GM06990 (cell line): Measurements from ENCODE around the gene LIPA.

Experiments
- DNase-seq: peaks from one replicate; pipeline ENCODE4 v3.0.0-alpha.2; 2011; ENCODE audit not compliant: insufficient read length; ENCODE audit errors: extremely low read depth
- H3K27me3 ChIP-seq: replicated peaks from 2 replicates; pipeline ENCODE4 v1.6.0; 2011; ENCODE audit warnings: low read length; ENCODE audit not compliant: control insufficient read depth, insufficient read depth
- H3K36me3 ChIP-seq: 2 replicates; pipeline ENCODE4 v1.5.1; 2011; ENCODE audit warnings: low read length; ENCODE audit not compliant: control insufficient read depth, insufficient read depth
- H3K4me3 ChIP-seq: replicated peaks from 2 replicates; pipeline ENCODE4 v1.5.1; 2011; ENCODE audit warnings: low read depth, mild to moderate bottlenecking, control low read depth, low read length
- CTCF ChIP-seq: IDR thresholded peaks from 2 replicates; pipeline ENCODE4 v1.5.1; 2011; ENCODE audit warnings: low read length, control low read depth, mild to moderate bottlenecking, inconsistent platforms; ENCODE audit not compliant: insufficient read depth, poor library complexity, severe bottlenecking

LIPA gene

DNA sequence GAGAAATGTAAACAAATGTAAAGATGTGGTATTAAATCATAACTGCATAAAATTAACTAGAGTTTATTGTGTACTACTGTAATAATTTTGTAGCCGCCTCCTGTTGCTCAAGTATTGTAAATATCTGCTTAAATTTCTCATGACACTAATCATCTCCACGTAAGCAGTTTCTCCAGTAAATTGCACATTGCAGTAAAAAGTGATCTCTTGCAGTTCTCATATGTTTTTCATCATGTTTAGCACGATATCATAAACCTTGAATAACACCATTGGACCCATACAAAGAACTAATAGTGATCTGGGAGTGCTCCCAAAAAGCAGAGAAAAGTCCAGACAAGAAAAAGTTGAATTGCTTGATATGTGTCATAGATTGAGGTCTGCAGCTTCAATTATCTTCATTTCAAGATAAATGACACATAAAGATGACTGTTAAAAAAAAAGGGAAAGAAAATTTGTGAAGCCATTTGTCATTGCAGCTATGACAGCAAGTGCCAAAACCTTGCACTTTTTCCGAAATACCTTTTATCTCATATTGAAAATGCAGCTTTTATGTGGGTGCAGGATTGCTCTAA, 15.3 kb downstream of the LIPA start:
- TF ChIP-seq CTCF, result no peak
- DNase-seq, result no peak
- Histone ChIP-seq H3K36me3 (peaks cover 3% of the 10 kb centered on the region), H3K4me3 (no peak overlapping the region), H3K27me3 (no peaks in the 10 kb centered on the region)

- H3K36me3 ChIP-seq, result peaks cover 3% of the 10 kb centered on the region
- no peak for DNase-seq
- no peak overlapping the region for H3K4me3 ChIP-seq
- TF ChIP-seq CTCF, result no peak
- no peaks in the 10 kb centered on the region for H3K27me3 ChIP-seq
These were observed 16.3 kb downstream of the LIPA start for GRCh38 chr10:89235073-89235798.

DNA sequence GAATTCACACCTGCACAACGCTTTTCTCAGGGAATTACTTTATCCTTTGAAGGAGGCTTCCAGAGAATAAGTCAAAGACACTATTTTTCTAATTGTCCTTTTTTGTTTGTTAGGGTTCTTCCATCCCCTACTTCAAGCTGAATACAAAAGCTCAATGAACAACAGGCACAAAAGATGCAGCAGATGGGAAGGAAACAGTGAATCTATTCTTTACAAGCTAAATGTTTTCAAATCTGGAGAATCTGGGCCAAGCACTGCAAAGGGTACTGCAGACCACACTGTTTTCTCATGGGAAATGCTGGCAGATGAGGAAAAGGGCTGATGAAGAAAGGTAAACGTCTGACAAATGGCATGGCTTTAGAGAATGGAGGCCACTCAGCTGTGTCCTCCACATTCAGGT, 18.5 kb downstream of the LIPA start:
- no peak for DNase-seq
- no peak overlapping the region for H3K4me3 ChIP-seq
- H3K27me3 ChIP-seq, result no peaks in the 10 kb centered on the region
- TF ChIP-seq CTCF, result no peak
- no peaks in the 10 kb centered on the region; the same call in 1 of the 2 replicates for H3K36me3 ChIP-seq

GRCh38 chr10:89228962-89229361, 22.6 kb downstream of the LIPA start:
- no peak for DNase-seq
- TF ChIP-seq CTCF, result no peak
- Histone ChIP-seq H3K4me3 (no peak overlapping the region), H3K27me3 (no peaks in the 10 kb centered on the region), H3K36me3 (peaks cover 4% of the 10 kb centered on the region)

DNA sequence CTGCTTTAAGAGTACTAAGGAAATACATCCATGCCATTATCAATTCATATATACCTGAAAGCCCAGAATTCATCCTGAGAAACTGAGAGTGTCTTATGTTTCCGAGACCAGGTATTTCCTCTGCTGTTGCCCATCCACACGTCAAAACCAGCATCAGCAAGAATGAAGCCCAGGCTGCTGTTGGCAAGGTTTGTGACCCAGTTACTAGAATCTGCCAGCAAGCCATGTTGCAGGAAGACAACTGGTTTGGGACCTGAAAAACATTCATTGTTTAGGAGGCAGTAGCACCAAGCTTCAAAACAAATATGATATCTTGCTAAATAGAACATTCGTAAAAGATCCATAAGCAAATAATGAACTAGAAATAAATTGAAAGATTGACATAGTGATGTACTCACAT, 23.4 kb downstream of the LIPA start:
- DNase-seq, result no peak

More for the DNA sequence above, 23.4 kb downstream of the LIPA start:
- H3K4me3 ChIP-seq, result no peak overlapping the region
- peaks cover 4% of the 10 kb centered on the region for H3K36me3 ChIP-seq
- H3K27me3 ChIP-seq, result no peaks in the 10 kb centered on the region
- no peak for TF ChIP-seq CTCF
